HL-60 (cell line): ENCODE measurements around the gene UBR4.

Source experiments
- DNase-seq, 2 experiments: peaks; one replicate each; pipeline ENCODE4 v3.0.0-alpha.2; 2010 to 2020; ENCODE audit warnings: low read depth in 1 of 2, low spot score in 1 of 2
- H3K27ac ChIP-seq: fragments of 250-450 bp; sonication (Bioruptor Pico); replicated peaks from 2 replicates; pipeline ENCODE4 v1.5.1; 2020; ENCODE audit warnings: mild to moderate bottlenecking, moderate library complexity
- H3K27me3 ChIP-seq: fragments of 250-450 bp; sonication (Bioruptor Pico); 2 replicates; pipeline ENCODE4 v1.5.1; 2021; ENCODE audit warnings: mild to moderate bottlenecking, moderate library complexity; ENCODE audit not compliant: insufficient read depth, poor library complexity, severe bottlenecking
- H3K4me3 ChIP-seq: replicated peaks from 2 replicates; pipeline ENCODE4 v1.5.1; 2011; ENCODE audit warnings: mild to moderate bottlenecking, control low read depth, low read length; ENCODE audit not compliant: insufficient read depth
- CTCF ChIP-seq: IDR thresholded peaks from one replicate; pipeline ENCODE4 v1.5.1; 2011; ENCODE audit warnings: low read length, control low read depth, inconsistent platforms; ENCODE audit not compliant: insufficient read depth
- GABPA ChIP-seq: IDR thresholded peaks from 2 replicates; pipeline ENCODE4 v1.6.1; 2012; ENCODE audit warnings: low read depth
- POLR2AphosphoS5 ChIP-seq: IDR thresholded peaks from 2 replicates; pipeline ENCODE4 v1.6.1; 2012; ENCODE audit warnings: low read depth
- REST ChIP-seq: IDR thresholded peaks from 2 replicates; pipeline ENCODE4 v1.6.1; 2012; ENCODE audit warnings: low read depth; ENCODE audit not compliant: insufficient replicate concordance
- SPI1 ChIP-seq: IDR thresholded peaks from 2 replicates; pipeline ENCODE4 v1.6.1; 2012; ENCODE audit warnings: low read depth, mild to moderate bottlenecking, borderline replicate concordance

The UBR4 gene

GRCh38 chr1:19206947-19207346 lies 3.1 kb downstream of the UBR4 start:
- H3K27me3 ChIP-seq, result no peaks in the 10 kb centered on the region
- H3K4me3 ChIP-seq, result no peak overlapping the region
- TF ChIP-seq REST (no peak), POLR2AphosphoS5 (no peak), GABPA (no peak), CTCF (no peak), SPI1 (no peak)
- no peak overlapping the region for H3K27ac ChIP-seq
- DNase-seq, result peak in 1 of 2 experiments; percentile 8

- Histone ChIP-seq H3K27me3 (no peaks in the 10 kb centered on the region), H3K4me3 (no peak overlapping the region), H3K27ac (no peak overlapping the region)
- DNase-seq, result no peak
- TF ChIP-seq GABPA (no peak), POLR2AphosphoS5 (no peak), SPI1 (no peak), REST (no peak), CTCF (no peak)
These were observed 4.2 kb downstream of the UBR4 start for GRCh38 chr1:19205845-19206244.

- TF ChIP-seq POLR2AphosphoS5 (no peak), REST (no peak), CTCF (no peak), GABPA (no peak), SPI1 (no peak)
- DNase-seq, result no peak
- H3K27ac ChIP-seq, result no peak overlapping the region
These were observed 4.7 kb downstream of the UBR4 start for GRCh38 chr1:19205403-19205802.

More at GRCh38 chr1:19205403-19205802, 4.7 kb downstream of the UBR4 start:
- Histone ChIP-seq H3K27me3 (no peaks in the 10 kb centered on the region), H3K4me3 (no peak overlapping the region)
